ENCODE results near the gene C1QTNF3.

DNA sequence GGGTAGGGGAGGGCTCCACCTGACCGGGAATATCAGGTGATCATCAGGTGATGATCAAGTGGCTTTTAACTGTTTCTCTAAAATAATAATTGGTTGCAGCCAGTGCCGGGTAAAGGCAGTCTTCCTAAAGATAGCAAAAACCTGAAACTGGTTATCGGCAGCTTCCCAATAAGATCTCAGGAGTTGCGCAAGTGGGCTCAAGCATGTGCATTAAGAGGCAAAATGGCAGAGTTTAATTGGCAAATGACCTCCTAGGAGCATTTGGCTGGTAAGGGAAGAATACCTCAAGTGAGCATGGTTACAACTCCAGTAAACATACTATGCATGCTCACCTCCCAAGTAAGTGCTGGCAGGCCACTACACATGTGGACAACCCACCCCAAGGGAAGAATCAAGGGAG is 4.2 kb downstream of the C1QTNF3 start:
- TF ChIP-seq POLR2A (IDR thresholded peaks at IDR 0.05) (no peak), POLR2AphosphoS5 (IDR thresholded peaks at IDR 0.05) (no peak)
- TF ChIP-seq, protein P1, sequence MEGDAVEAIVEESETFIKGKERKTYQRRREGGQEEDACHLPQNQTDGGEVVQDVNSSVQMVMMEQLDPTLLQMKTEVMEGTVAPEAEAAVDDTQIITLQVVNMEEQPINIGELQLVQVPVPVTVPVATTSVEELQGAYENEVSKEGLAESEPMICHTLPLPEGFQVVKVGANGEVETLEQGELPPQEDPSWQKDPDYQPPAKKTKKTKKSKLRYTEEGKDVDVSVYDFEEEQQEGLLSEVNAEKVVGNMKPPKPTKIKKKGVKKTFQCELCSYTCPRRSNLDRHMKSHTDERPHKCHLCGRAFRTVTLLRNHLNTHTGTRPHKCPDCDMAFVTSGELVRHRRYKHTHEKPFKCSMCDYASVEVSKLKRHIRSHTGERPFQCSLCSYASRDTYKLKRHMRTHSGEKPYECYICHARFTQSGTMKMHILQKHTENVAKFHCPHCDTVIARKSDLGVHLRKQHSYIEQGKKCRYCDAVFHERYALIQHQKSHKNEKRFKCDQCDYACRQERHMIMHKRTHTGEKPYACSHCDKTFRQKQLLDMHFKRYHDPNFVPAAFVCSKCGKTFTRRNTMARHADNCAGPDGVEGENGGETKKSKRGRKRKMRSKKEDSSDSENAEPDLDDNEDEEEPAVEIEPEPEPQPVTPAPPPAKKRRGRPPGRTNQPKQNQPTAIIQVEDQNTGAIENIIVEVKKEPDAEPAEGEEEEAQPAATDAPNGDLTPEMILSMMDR (IDR thresholded peaks at IDR 0.05) = no peak

All from transverse colon (tissue), 4 donors.